HG03575 (cell line): ENCODE results near the gene C1QBP.

Experiments
- ATAC-seq: cut with Tn5 transposase; IDR thresholded peaks from one replicate; pipeline ENCODE4 v1.9.1; 2021; ENCODE audit not compliant: unreplicated experiment, insufficient number of reproducible peaks, low FRiP score; ENCODE audit errors: extremely low read depth

Gene C1QBP

GRCh38 chr17:5399767-5400166 is 39.2 kb downstream of the C1QBP start:
- no peak for ATAC-seq

GRCh38 chr17:5396612-5397011 is 42.3 kb downstream of the C1QBP start:
- no peak for ATAC-seq

DNA sequence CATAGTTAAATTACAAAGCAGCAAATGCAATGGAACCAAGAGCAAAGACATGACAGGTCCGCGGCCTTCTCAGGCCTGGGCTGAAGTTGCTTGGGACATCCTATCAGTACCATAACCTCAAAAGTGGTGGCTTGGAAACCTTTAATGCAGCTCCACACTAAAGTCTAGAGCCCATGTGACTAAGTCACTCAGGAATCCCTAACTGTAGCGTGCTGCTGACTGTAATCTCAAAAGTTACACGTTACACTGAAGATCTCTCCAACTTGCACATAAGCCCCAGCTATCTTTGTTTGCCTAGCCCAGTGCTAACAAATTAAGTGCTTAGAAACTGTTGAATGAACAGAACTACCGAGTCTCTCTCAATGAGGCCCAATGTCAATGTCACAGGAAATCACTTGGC is 47.3 kb downstream of the C1QBP start:
- no peak for ATAC-seq
